A549 (cell line): ENCODE results near the gene FSTL5. TPM values are rescaled to one million over a fixed set of nuclear protein-coding genes. Genes with fewer than 3 reads are reported as not detected.

Experiments used
- ATAC-seq, 2 experiments: fragments of 200-7000 bp in 1 of 2; fragments of >200 bp in 1 of 2; cut with Nextera tagmentation in 1 of 2; cut with Tn5 transposase in 1 of 2; 3 replicates each; pipeline versions ENCODE4 v1.8.0 to v1.9.1; 2018 to 2020; ENCODE audit warnings: mild to moderate bottlenecking in 1 of 2, moderate library complexity in 1 of 2
- CTCF ChIA-PET: fragments of 300-600 bp; sonication (Branson Sonifier 250); formaldehyde crosslinking; extraction: SDS; loops from one replicate; lab custom pipeline; 2021; ENCODE audit warnings: antibody characterized with exemption, inconsistent platforms; lab: Yijun Ruan, JAX
- POLR2A ChIA-PET: fragments of 350-600 bp; formaldehyde crosslinking; extraction: SDS; loops from one replicate; lab custom pipeline; 2021; ENCODE audit warnings: antibody characterized with exemption, inconsistent platforms; lab: Yijun Ruan, JAX
- DNase-seq, 2 experiments: peaks; one replicate each; pipeline versions ENCODE4 v3.0.0 to v3.0.0-alpha.2; 2011 to 2016; ENCODE audit warnings: low read depth in 1 of 2, low spot score in 1 of 2
- FAIRE-seq: peaks from 2 replicates; lab custom pipeline; 2011; peaks lifted over from hg19 to GRCh38; lab: Jason Lieb, UNC
- H3K27ac ChIP-seq, 2 experiments: fragments of >200 bp; sonication (Bioruptor Twin); formaldehyde crosslinking; 3 replicates each; pipeline ENCODE4 v1.5.1; 2016 to 2017
- H3K4me1 ChIP-seq: fragments of >200 bp; sonication (Bioruptor Twin); formaldehyde crosslinking; 3 replicates; pipeline ENCODE4 v1.6.1; 2016
- H3K4me2 ChIP-seq: fragments of >200 bp; sonication (Bioruptor Twin); formaldehyde crosslinking; 3 replicates; pipeline ENCODE4 v1.6.1; 2016
- H3K4me3 ChIP-seq: fragments of >200 bp; sonication (Bioruptor Twin); formaldehyde crosslinking; 3 replicates; pipeline ENCODE4 v1.5.1; 2016
- H3K9me3 ChIP-seq: fragments of >200 bp; sonication (Bioruptor Twin); formaldehyde crosslinking; 3 replicates; pipeline ENCODE4 v1.6.1; 2016
- CBX2 ChIP-seq: fragments of 200-600 bp; sonication (generic); IDR thresholded peaks from 2 replicates; pipeline ENCODE4 v1.6.1; 2016; ENCODE audit warnings: low read depth, mild to moderate bottlenecking, borderline replicate concordance
- CHD2 ChIP-seq: fragments of 150-350 bp; IDR thresholded peaks from 2 replicates; pipeline ENCODE4 v1.6.1; 2014; ENCODE audit warnings: low read length; ENCODE audit not compliant: partially characterized antibody
- EHF ChIP-seq: fragments of 250-450 bp; sonication (Bioruptor Pico); IDR thresholded peaks from 2 replicates; pipeline ENCODE4 v1.5.0; 2020; ENCODE audit warnings: mild to moderate bottlenecking
- EHMT2 ChIP-seq: fragments of 200-600 bp; sonication (generic); IDR thresholded peaks from 2 replicates; pipeline ENCODE4 v1.6.1; 2016; ENCODE audit warnings: antibody characterized with exemption, low read depth, mild to moderate bottlenecking, moderate library complexity
- ELK1 ChIP-seq: fragments of 150-350 bp; IDR thresholded peaks from 2 replicates; pipeline ENCODE4 v1.6.1; 2014; ENCODE audit warnings: low read depth, mild to moderate bottlenecking, low read length
- ESRRA ChIP-seq: fragments of 150-350 bp; IDR thresholded peaks from 2 replicates; pipeline ENCODE4 v1.6.1; 2014; ENCODE audit warnings: mild to moderate bottlenecking, low read length, borderline replicate concordance
- GATA3 ChIP-seq: IDR thresholded peaks from 2 replicates; pipeline ENCODE4 v1.6.1; 2012; ENCODE audit warnings: borderline replicate concordance
- HOXB5 ChIP-seq: fragments of 250-450 bp; sonication (Bioruptor Pico); IDR thresholded peaks from 2 replicates; pipeline ENCODE4 v1.5.0; 2020; ENCODE audit warnings: mild to moderate bottlenecking, moderate library complexity
- MAZ ChIP-seq: fragments of 150-350 bp; IDR thresholded peaks from 2 replicates; pipeline ENCODE4 v1.6.1; 2014; ENCODE audit warnings: antibody characterized with exemption, low read depth, low read length, borderline replicate concordance
- MYC ChIP-seq: IDR thresholded peaks from 2 replicates; pipeline ENCODE4 v1.6.1; 2012; ENCODE audit warnings: mild to moderate bottlenecking, inconsistent platforms, low read length, improper control_type of control experiment, borderline replicate concordance
- NFE2L2 ChIP-seq: fragments of 150-350 bp; conservative IDR thresholded peaks from 2 replicates; pipeline ENCODE4 v1.6.1; 2014; ENCODE audit warnings: low read length
- PHF8 ChIP-seq: fragments of 200-600 bp; sonication (generic); IDR thresholded peaks from 2 replicates; pipeline ENCODE4 v1.6.1; 2016; ENCODE audit warnings: low read depth, mild to moderate bottlenecking, antibody characterized with exemption, moderate library complexity, borderline replicate concordance
- RAD21 ChIP-seq, 2 experiments: fragments of >200 bp in 1 of 2; sonication (Bioruptor Twin) in 1 of 2; formaldehyde crosslinking in 1 of 2; IDR thresholded peaks in 1 of 2; conservative IDR thresholded peaks in 1 of 2; 2 replicates in 1 of 2; 3 replicates in 1 of 2; pipeline ENCODE4 v1.6.1; 2012 to 2018; ENCODE audit warnings: inconsistent platforms in 1 of 2
- SMC3 ChIP-seq: fragments of >200 bp; sonication (Bioruptor Twin); formaldehyde crosslinking; IDR thresholded peaks from 3 replicates; pipeline ENCODE4 v1.6.1; 2018; ENCODE audit warnings: inconsistent platforms
- SREBF2 ChIP-seq: fragments of 450-650 bp; IDR thresholded peaks from 2 replicates; pipeline ENCODE4 v1.6.1; 2014; ENCODE audit warnings: mild to moderate bottlenecking, moderate library complexity
- TP53 ChIP-seq: fragments of 250-450 bp; sonication (Bioruptor Pico); IDR thresholded peaks from 2 replicates; pipeline ENCODE4 v1.5.0; 2021; ENCODE audit warnings: mild to moderate bottlenecking, moderate library complexity
- ZNF302 ChIP-seq: fragments of 250-450 bp; sonication (Bioruptor Pico); IDR thresholded peaks from 2 replicates; pipeline ENCODE4 v1.9.0; 2021; ENCODE audit warnings: inconsistent platforms, mild to moderate bottlenecking, moderate library complexity
- ZSCAN20 ChIP-seq: fragments of 250-450 bp; sonication (Bioruptor Pico); IDR thresholded peaks from 2 replicates; pipeline ENCODE4 v1.8.0; 2022; ENCODE audit warnings: mild to moderate bottlenecking, moderate library complexity
- WGBS: methylation state at CpG from one replicate; pipeline ENCODE4 v1.1.6; 2017; ENCODE audit errors: missing lambda C conversion rate; 5-methylcytosine and 5-hydroxymethylcytosine counted together
- polyA plus RNA-seq, 4 experiments: library from polyadenylated mRNA; depleted of rRNA in 3 of 4; stranded (reverse); fragments of >200 nt; fragmentation: RNase III in 1 of 4; extraction: RNeasy Plus Mini Kit Qiagen cat#74134 plus additional on column Dnase treatment in 1 of 4; gene quantifications; 2 replicates in 3 of 4; 3 replicates in 1 of 4; pipeline ENCODE4 v1.2.3, GENCODE V29; 2011 to 2017
- TF ChIP-seq, protein P1 (sequence below): fragments of >200 bp; sonication (Bioruptor Twin); formaldehyde crosslinking; IDR thresholded peaks from 2 replicates; pipeline ENCODE4 v1.6.1; 2016

Gene FSTL5
- polyA plus RNA-seq, 2 of the 4 experiments (the other 2 are of a cell fraction): 0.06 to 0.10 TPM

- Histone ChIP-seq H3K4me3 (no peak overlapping the region), H3K27ac (no peak overlapping the region), H3K4me2 (no peak overlapping the region), H3K4me1 (no peaks in the 10 kb centered on the region), H3K9me3 (no peaks in the 10 kb centered on the region)
- ChIA-PET CTCF (no interaction called here), POLR2A (no interaction called here)
- DNase-seq (no peak), FAIRE-seq (no peak), ATAC-seq (no peak)
- 12% methylated on average over 3 of the region's 3 CpGs for WGBS
- no peak for TF ChIP-seq HOXB5
- no peak for TF ChIP-seq TP53 (CRISPR knock-in tag)
- no peak for TF ChIP-seq RAD21 (conservative IDR thresholded peaks at IDR 0.05 in 1 of 2, IDR thresholded peaks at IDR 0.05 in 1 of 2)
- no peak for TF ChIP-seq ESRRA
- TF ChIP-seq NFE2L2: no peak
- TF ChIP-seq, protein P1, sequence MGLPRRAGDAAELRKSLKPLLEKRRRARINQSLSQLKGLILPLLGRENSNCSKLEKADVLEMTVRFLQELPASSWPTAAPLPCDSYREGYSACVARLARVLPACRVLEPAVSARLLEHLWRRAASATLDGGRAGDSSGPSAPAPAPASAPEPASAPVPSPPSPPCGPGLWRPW: no peak
- TF ChIP-seq ELK1: no peak
- no peak for TF ChIP-seq PHF8
- TF ChIP-seq EHF: no peak
- no peak for TF ChIP-seq SREBF2
- no peak for TF ChIP-seq MAZ
- TF ChIP-seq ZNF302 (CRISPR knock-in tag): no peak
- no peak for TF ChIP-seq CHD2
- no peak for TF ChIP-seq GATA3
Measured at GRCh38 chr4:161704653-161705052, 459.1 kb downstream of the FSTL5 start.

DNA sequence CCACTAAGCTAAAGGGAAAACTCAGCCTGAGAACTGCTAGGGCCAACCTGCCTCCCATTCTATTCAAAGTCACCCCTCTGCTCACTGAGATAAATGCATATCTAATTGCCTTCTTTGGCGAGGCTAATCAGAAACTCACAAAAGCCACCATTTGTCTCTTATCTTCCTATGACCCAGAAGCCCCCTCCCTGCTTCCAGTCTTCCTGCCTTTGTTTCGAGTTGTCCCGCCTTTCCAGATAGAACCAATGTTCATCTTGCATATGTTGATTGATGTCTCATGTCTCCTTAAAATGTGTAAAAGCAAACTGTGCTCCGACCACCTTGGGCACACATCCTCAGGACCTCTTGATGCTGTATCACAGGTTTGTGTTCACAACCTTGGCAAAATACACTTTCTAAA is 459.8 kb downstream of the FSTL5 start:
- H3K4me2 ChIP-seq: no peak overlapping the region
- H3K9me3 ChIP-seq: no peaks in the 10 kb centered on the region
- H3K4me1 ChIP-seq: no peaks in the 10 kb centered on the region
- no peak overlapping the region for H3K27ac ChIP-seq
- CTCF ChIA-PET: no interaction called here
- ATAC-seq (no peak), FAIRE-seq (no peak)
- WGBS: 29% methylated on average over 4 of the region's 4 CpGs
- no peak overlapping the region for H3K4me3 ChIP-seq
- TF ChIP-seq TP53 (CRISPR knock-in tag) (no peak), ZSCAN20 (CRISPR knock-in tag) (no peak)
- TF ChIP-seq, all 56 proteins: peak for 0
- DNase-seq: no peak
- POLR2A ChIA-PET: no interaction called here

- WGBS: 34% methylated on average over 4 of the region's 4 CpGs
Measured at GRCh38 chr4:161702287-161702686, 461.5 kb downstream of the FSTL5 start.

DNA sequence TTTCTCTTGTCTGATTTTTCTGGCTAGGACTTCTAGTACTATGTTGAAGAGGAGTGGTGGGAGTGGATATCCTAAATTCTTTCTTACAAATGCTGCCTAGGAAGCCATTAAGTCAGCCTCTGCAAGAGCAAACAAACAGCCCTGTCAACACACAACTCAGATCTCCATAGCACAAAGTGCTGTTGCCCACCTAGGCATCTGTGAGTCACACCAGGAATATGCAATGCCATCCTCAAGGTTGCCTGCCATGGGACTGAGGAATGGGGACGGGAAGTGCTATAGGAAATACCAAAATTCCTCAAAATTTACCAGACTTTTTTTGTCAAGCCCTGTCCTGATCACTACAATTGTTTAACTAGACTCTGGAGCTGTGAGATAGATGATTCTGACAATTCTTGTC is 466.9 kb downstream of the FSTL5 start:
- Histone ChIP-seq H3K9me3 (no peaks in the 10 kb centered on the region), H3K4me1 (no peaks in the 10 kb centered on the region), H3K4me3 (no peak overlapping the region)
- no peak for ATAC-seq
- DNase-seq: peak in 1 of 2 experiments; percentile 4
- POLR2A ChIA-PET: no interaction called here
- TF ChIP-seq SMC3: no peak
- TF ChIP-seq, all 56 proteins: peak for 0
- H3K27ac ChIP-seq: no peak overlapping the region
- CTCF ChIA-PET: no interaction called here
- no peak overlapping the region for H3K4me2 ChIP-seq
- WGBS: 21% methylated on average over 1 of the region's 1 CpG
- no peak for FAIRE-seq

More at GRCh38 chr4:161702287-161702686, 461.5 kb downstream of the FSTL5 start:
- no peak overlapping the region for H3K4me2 ChIP-seq
- TF ChIP-seq MYC: no peak
- no peak for TF ChIP-seq EHMT2
- TF ChIP-seq MAZ: no peak
- TF ChIP-seq CBX2: no peak
- CTCF ChIA-PET: no interaction called here
- DNase-seq: no peak
- POLR2A ChIA-PET: no interaction called here
- H3K9me3 ChIP-seq: no peaks in the 10 kb centered on the region
- FAIRE-seq: no peak
- no peak overlapping the region for H3K27ac ChIP-seq
- ATAC-seq: no peak
- no peaks in the 10 kb centered on the region for H3K4me1 ChIP-seq
- no peak overlapping the region for H3K4me3 ChIP-seq
